ENCODE data around the gene PVR.

DNA sequence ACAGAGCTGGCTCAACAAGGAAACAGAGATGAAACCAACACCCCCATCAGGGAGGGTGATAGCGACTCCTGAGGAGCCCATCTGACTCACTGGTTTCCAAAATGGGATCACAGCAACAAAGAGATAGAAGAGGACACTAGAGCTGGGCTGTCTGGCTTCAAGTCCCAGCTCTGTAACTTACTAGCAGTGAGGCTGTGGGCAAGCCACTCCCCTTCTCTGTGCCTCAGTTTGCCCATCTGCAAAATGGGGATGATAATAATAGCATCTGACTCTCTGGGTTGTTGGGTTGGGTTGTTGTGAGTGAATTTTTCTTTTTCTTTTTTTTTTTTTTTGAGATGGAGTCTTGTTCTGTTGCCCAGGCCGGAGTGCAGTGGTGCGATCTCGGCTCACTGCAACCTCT lies 16.1 kb upstream of the PVR start:
- TF ChIP-seq SUZ12 (IDR thresholded peaks at IDR 0.05) (no peak), ARNT (IDR thresholded peaks at IDR 0.05) (no peak), SP1 (IDR thresholded peaks at IDR 0.05) (no peak), FOXM1 (IDR thresholded peaks at IDR 0.05; ENCODE audit: borderline replicate concordance) (no peak), NFRKB (IDR thresholded peaks at IDR 0.05) (no peak), TARDBP (IDR thresholded peaks at IDR 0.05) (no peak), ZNF384 (IDR thresholded peaks at IDR 0.05) (no peak), HDGF (IDR thresholded peaks at IDR 0.05; ENCODE audit: borderline replicate concordance) (no peak)
